DOHH2 (cell line): ENCODE data around the gene SCN1B.

ENCODE experiments used
- H3F3A ChIP-seq: fragments of 200-600 bp; sonication (generic), shearing (Covaris generic); 2 replicates; pipeline ENCODE4 v1.6.0; 2016; ENCODE audit warnings: antibody characterized with exemption, mild to moderate bottlenecking; ENCODE audit not compliant: control insufficient read depth, insufficient read depth
- H3K27ac ChIP-seq: fragments of 200-600 bp; sonication (generic); 2 replicates; pipeline ENCODE4 v1.5.1; 2014; ENCODE audit warnings: low read depth, mild to moderate bottlenecking, low read length, moderate library complexity
- H3K27me3 ChIP-seq: fragments of 200-600 bp; sonication (generic); 2 replicates; pipeline ENCODE4 v1.6.1; 2014; ENCODE audit warnings: mild to moderate bottlenecking, low read length, mixed read lengths; ENCODE audit not compliant: control insufficient read depth
- H3K36me3 ChIP-seq: fragments of 200-600 bp; sonication (generic); 2 replicates; pipeline ENCODE4 v1.6.1; 2014; ENCODE audit warnings: mild to moderate bottlenecking, low read length, moderate library complexity, mixed read lengths; ENCODE audit not compliant: control insufficient read depth
- H3K4me1 ChIP-seq: fragments of 200-600 bp; sonication (generic); 2 replicates; pipeline ENCODE4 v1.6.1; 2014; ENCODE audit warnings: mild to moderate bottlenecking, low read length, mixed read lengths; ENCODE audit not compliant: control insufficient read depth
- H3K4me2 ChIP-seq: fragments of 200-600 bp; sonication (generic); 2 replicates; pipeline ENCODE4 v1.6.0; 2014; ENCODE audit warnings: mild to moderate bottlenecking, low read length, moderate library complexity
- H3K4me3 ChIP-seq: fragments of 200-600 bp; sonication (generic); 2 replicates; pipeline ENCODE4 v1.5.1; 2014; ENCODE audit warnings: mild to moderate bottlenecking, low read length, mixed read lengths
- H3K79me2 ChIP-seq: fragments of 200-600 bp; sonication (generic); 2 replicates; pipeline ENCODE4 v1.6.1; 2014; ENCODE audit warnings: mild to moderate bottlenecking, low read length, mixed read lengths; ENCODE audit not compliant: control insufficient read depth
- H3K9me2 ChIP-seq: fragments of 200-600 bp; sonication (generic); replicated peaks from 2 replicates; pipeline ENCODE4 v1.6.1; 2014; ENCODE audit warnings: mild to moderate bottlenecking, low read length, mixed read lengths; ENCODE audit not compliant: control insufficient read depth
- H3K9me3 ChIP-seq: fragments of 200-600 bp; sonication (generic); 2 replicates; pipeline ENCODE4 v1.6.1; 2014; ENCODE audit warnings: antibody characterized with exemption, low read length, mixed read lengths; ENCODE audit not compliant: control insufficient read depth, insufficient read depth
- H4K20me1 ChIP-seq: fragments of 200-600 bp; sonication (generic); 2 replicates; pipeline ENCODE4 v1.6.0; 2014; ENCODE audit warnings: low read depth, mild to moderate bottlenecking, antibody characterized with exemption, low read length, moderate library complexity; ENCODE audit not compliant: control insufficient read depth, insufficient read depth
- EZH2phosphoT487 ChIP-seq: fragments of 200-600 bp; sonication (generic); IDR thresholded peaks from 2 replicates; pipeline ENCODE4 v1.6.1; 2017; ENCODE audit warnings: borderline replicate concordance, mild to moderate bottlenecking, antibody characterized with exemption, low read length, moderate library complexity, mixed read lengths
- TF ChIP-seq, protein P1 (sequence below): fragments of 200-600 bp; sonication (generic); IDR thresholded peaks from one replicate; pipeline ENCODE4 v1.5.1; 2014; ENCODE audit warnings: antibody characterized with exemption, mild to moderate bottlenecking, low read depth, low read length; ENCODE audit not compliant: poor library complexity, severe bottlenecking

The SCN1B gene

DNA sequence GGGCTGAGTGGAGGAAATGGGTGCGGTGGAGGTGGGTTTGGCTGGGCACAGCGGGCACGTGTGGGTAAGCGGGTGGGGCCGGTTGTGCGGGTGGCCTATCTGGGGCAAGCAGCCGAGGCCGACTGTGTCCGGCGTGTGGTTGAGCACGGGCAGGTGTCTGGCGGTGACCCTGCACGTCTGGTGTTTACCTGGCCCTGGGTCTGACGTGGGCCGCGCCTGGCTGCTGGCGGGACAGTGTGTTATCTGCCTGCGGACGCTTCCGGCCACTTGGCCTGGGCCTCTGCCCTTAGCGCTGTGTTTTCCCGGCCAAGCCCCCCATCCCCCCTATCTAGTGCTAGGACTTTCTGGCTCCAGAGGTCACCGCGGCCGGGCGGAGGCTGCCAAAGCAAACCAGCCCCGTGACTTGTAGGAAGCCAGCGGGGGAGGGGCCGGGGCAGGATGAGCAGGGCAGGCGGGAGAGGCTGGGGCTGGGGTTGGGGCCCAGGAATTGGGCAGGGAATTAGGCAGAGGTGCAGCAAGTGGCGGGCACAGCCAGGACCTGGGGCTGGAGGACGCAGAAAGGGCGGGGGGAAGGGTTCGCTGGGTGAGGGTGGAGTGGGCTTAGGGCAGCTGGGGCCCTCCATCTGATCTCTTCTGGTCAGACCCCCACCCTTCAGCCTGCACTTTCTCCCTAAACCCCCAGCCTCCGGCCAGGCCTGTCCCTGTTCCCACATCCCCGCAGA is 10.7 kb downstream of the SCN1B start:
- Histone ChIP-seq H3K4me2 (no peak overlapping the region), H3K27ac (no peak overlapping the region)
- no peak for TF ChIP-seq EZH2phosphoT487
- TF ChIP-seq, protein P1, sequence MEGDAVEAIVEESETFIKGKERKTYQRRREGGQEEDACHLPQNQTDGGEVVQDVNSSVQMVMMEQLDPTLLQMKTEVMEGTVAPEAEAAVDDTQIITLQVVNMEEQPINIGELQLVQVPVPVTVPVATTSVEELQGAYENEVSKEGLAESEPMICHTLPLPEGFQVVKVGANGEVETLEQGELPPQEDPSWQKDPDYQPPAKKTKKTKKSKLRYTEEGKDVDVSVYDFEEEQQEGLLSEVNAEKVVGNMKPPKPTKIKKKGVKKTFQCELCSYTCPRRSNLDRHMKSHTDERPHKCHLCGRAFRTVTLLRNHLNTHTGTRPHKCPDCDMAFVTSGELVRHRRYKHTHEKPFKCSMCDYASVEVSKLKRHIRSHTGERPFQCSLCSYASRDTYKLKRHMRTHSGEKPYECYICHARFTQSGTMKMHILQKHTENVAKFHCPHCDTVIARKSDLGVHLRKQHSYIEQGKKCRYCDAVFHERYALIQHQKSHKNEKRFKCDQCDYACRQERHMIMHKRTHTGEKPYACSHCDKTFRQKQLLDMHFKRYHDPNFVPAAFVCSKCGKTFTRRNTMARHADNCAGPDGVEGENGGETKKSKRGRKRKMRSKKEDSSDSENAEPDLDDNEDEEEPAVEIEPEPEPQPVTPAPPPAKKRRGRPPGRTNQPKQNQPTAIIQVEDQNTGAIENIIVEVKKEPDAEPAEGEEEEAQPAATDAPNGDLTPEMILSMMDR = no peak

DNA sequence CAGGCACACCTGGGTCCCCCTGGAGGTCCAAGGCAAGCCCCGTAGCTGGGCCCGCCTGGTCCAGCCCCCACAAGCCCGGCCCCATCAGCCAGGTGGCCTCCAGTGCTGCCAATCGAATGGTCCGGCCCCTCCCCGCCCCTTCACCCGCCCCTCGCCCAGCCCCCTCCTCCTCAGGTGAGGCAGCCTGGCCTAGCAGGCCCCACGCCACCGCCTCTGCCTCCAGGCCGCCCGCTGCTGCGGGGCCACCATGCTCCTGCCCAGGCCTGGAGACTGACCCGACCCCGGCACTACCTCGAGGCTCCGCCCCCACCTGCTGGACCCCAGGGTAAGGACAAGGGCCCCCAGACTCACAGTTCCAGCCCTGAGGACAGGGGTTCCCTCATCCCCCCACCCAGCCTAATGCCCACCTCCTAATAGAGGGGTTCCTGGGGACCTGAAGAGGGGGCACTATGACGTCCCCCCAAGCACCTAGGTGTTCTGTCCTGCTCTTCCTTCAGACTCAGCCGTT is 11.3 kb downstream of the SCN1B start, which contains the start of gene HPN:
Gene HPN, plus strand, starts transcription at position 174 of the 508 bp plus-strand sequence. CDS start 786 bp downstream, outside the sequence.
- no peaks in the 10 kb centered on the region for H3F3A ChIP-seq
- no peak within 1 kb of the TSS for H3K27ac ChIP-seq
- peaks cover 42% of the 10 kb centered on the region for H3K27me3 ChIP-seq
- H3K9me2 ChIP-seq = no peaks in the 10 kb centered on the region
- H4K20me1 ChIP-seq = no peaks in the 10 kb centered on the region
- peaks cover 38% of the 10 kb centered on the region for H3K4me1 ChIP-seq
- H3K9me3 ChIP-seq = no peaks in the 10 kb centered on the region
- H3K4me3 ChIP-seq = no peak within 1 kb of the TSS
- H3K36me3 ChIP-seq = no peaks in the 10 kb centered on the region
- no peak within 1 kb of the TSS for H3K4me2 ChIP-seq
- no peak for TF ChIP-seq EZH2phosphoT487
- TF ChIP-seq, protein P1 = no peak
- H3K79me2 ChIP-seq = no peaks in the 10 kb centered on the region

More for the DNA sequence above, 10.7 kb downstream of the SCN1B start:
- no peaks in the 10 kb centered on the region for H3K79me2 ChIP-seq
- H3K4me1 ChIP-seq = peaks cover 38% of the 10 kb centered on the region
- no peaks in the 10 kb centered on the region for H3K36me3 ChIP-seq
- H4K20me1 ChIP-seq = no peaks in the 10 kb centered on the region
- no peak overlapping the region for H3K4me3 ChIP-seq
- no peaks in the 10 kb centered on the region for H3F3A ChIP-seq
- peaks cover 42% of the 10 kb centered on the region for H3K27me3 ChIP-seq
- H3K9me3 ChIP-seq = no peaks in the 10 kb centered on the region
- no peaks in the 10 kb centered on the region for H3K9me2 ChIP-seq

DNA sequence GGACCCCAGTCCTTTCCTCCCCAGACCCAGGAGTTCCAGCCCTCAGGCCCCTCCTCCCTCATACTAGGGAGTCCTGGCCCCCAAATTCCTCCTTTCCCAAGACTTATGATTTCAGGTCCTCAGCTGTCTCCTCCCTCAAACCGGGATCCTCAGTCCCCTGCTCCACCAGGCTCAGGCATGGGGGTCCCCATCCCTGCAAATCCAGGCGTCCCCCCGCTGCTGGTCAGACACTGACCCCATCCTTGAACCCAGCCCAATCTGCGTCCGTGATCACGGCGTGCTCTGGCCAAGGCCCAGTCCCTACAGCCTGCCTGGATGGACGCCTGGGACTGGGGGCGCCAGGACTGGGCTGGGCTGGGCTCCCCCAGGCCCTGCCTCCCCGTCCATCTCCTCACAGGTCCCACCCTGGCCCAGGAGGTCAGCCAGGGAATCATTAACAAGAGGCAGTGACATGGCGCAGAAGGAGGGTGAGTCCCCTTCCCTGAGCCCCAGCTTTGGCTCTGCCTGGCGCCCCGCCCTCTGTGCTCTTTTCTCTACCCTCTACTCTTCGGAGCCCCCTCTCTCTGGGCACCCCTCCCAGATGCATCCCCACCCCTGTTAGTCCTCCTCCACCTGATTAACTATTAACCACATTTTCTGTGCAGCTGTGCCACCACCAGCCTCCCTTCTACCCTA is 11.9 kb downstream of the SCN1B start:
- H3K27me3 ChIP-seq = peaks cover 42% of the 10 kb centered on the region
- H3K27ac ChIP-seq = no peak overlapping the region
- H4K20me1 ChIP-seq = no peaks in the 10 kb centered on the region
- no peaks in the 10 kb centered on the region for H3K79me2 ChIP-seq
- no peaks in the 10 kb centered on the region for H3K36me3 ChIP-seq
- H3K4me3 ChIP-seq = no peak overlapping the region
- peaks cover 38% of the 10 kb centered on the region for H3K4me1 ChIP-seq
- no peak overlapping the region for H3K4me2 ChIP-seq
- H3K9me3 ChIP-seq = no peaks in the 10 kb centered on the region
- TF ChIP-seq, protein P1 = no peak
- no peak for TF ChIP-seq EZH2phosphoT487
- no peaks in the 10 kb centered on the region for H3K9me2 ChIP-seq
- H3F3A ChIP-seq = no peaks in the 10 kb centered on the region
